ENCODE measurements around the gene AMMECR1. TPM values are rescaled to one million over a fixed set of nuclear protein-coding genes. Genes with fewer than 3 reads are reported as not detected.
A peak's percentile ranks its signal among the peaks of the same experiment; 100 is the strongest.

Gene AMMECR1
- total RNA-seq, 5 donors from 2014 or later (not counting 1 experiment from before 2014, with no cell fraction given), result 11.7 to 17.4 (median 12.6) TPM

DNA sequence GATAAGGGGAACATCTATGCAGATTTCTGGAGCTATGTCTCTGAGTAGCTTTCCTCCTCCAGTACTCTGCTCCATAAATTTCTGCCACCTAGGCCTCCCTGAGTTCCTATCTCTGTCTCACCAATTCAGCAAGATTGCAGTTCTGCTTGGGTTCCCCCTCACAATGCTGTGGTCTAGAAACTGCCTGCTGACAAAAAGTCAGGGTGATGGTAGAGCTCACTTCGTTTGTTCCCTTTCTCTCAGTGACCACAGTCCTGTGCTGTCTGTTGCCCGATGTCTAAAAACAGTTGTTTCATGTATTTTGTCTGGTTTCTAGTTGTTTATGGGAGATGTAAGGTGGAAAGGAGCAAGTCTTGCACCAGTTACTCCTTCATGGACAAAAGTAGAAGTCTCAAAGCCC is 41.1 kb downstream of the AMMECR1 start:
- Histone ChIP-seq H3K4me3 (ENCODE audit: control insufficient read depth in 1 of 2, extremely low read depth in 1 of 2, low read length in 1 of 2) (no peak overlapping the region), H3K9me3 (no peaks in the 10 kb centered on the region), H3K27me3 (replicated peaks in 1 of 2; ENCODE audit: control insufficient read depth in 2 of 2, extremely low read depth in 1 of 2, insufficient read depth in 2 of 2, low read length in 1 of 2) (no peaks in the 10 kb centered on the region), H3K27ac (ENCODE audit: low read length) (no peak overlapping the region), H3K4me1 (ENCODE audit: control insufficient read depth in 1 of 2, extremely low read depth in 1 of 2, insufficient read depth in 2 of 2, low read length in 2 of 2) (no peaks in the 10 kb centered on the region), H3K36me3 (ENCODE audit: control insufficient read depth in 2 of 2, extremely low read depth in 1 of 2, insufficient read depth in 1 of 2, low read length in 1 of 2) (no peaks in the 10 kb centered on the region)
- ATAC-seq (replicated peaks in 1 of 4) (no peak), DNase-seq (no peak)
- no peak overlapping the region for H3K27ac Mint-ChIP-seq
- peaks cover 0 to 9% of the 10 kb centered on the region in 2 donors for H3K27me3 Mint-ChIP-seq
- ChIA-PET CTCF (interaction anchor here in 1 of 2 donors (1.1 kb wide), 1 partner anchor 45 kb away, joined by 3 read pairs; no protein-coding TSS in a partner anchor), POLR2A (no interaction called here)
- peaks cover 5% of the 10 kb centered on the region for H3K36me3 Mint-ChIP-seq
- peaks cover 7 to 46% (median 22%) of the 10 kb centered on the region in 3 donors for H3K4me1 Mint-ChIP-seq
- peaks cover 0 to 3% (median 2%) of the 10 kb centered on the region in 3 donors for H3K9me3 Mint-ChIP-seq
- no CpG with 5 or more reads among the region's 2 CpGs for WGBS (ENCODE audit: insufficient coverage)
- H3K4me3 Mint-ChIP-seq, result no peak overlapping the region

- DNase-seq, result peak in 1 of 35 experiments; percentile 5
- CTCF ChIA-PET, result interaction anchor here in 1 of 2 donors (1.0 kb wide), 1 partner anchor 39 kb away, joined by 3 read pairs; no protein-coding TSS in a partner anchor
- peak overlapping the region; percentile 57 to 97 for H3K27ac Mint-ChIP-seq
These were observed 49.0 kb downstream of the AMMECR1 start for GRCh38 chrX:110268886-110269285.

GRCh38 chrX:110268395-110268794 is 49.5 kb downstream of the AMMECR1 start:
- peak overlapping the region; percentile 81 to 97 for H3K27ac Mint-ChIP-seq
- Histone ChIP-seq H3K4me3 (ENCODE audit: control insufficient read depth in 1 of 2, extremely low read depth in 1 of 2, low read length in 1 of 2) (no peak overlapping the region), H3K36me3 (ENCODE audit: control insufficient read depth in 2 of 2, extremely low read depth in 1 of 2, insufficient read depth in 1 of 2, low read length in 1 of 2) (no peaks in the 10 kb centered on the region), H3K9me3 (no peaks in the 10 kb centered on the region), H3K27ac (ENCODE audit: low read length) (peak overlapping the region; percentile 34), H3K27me3 (replicated peaks in 1 of 2; ENCODE audit: control insufficient read depth in 2 of 2, extremely low read depth in 1 of 2, insufficient read depth in 2 of 2, low read length in 1 of 2) (no peaks in the 10 kb centered on the region), H3K4me1 (ENCODE audit: control insufficient read depth in 1 of 2, extremely low read depth in 1 of 2, insufficient read depth in 2 of 2, low read length in 2 of 2) (peaks cover 7 to 10% of the 10 kb centered on the region in 2 experiments)
- H3K27me3 Mint-ChIP-seq, result no peaks in the 10 kb centered on the region
- WGBS (ENCODE audit: insufficient coverage), result no CpG with 5 or more reads among the region's 6 CpGs
- ChIA-PET POLR2A (interaction anchor here in 1 of 2 donors (0.6 to 1.1 kb wide), 2 partner anchors 27 to 50 kb away, joined by 3 read pairs; no protein-coding TSS in a partner anchor), CTCF (interaction anchor here in 1 of 2 donors (1.0 kb wide), 1 partner anchor 39 kb away, joined by 3 read pairs; no protein-coding TSS in a partner anchor)
- H3K4me1 Mint-ChIP-seq, result peaks cover 25 to 62% (median 49%) of the 10 kb centered on the region in 3 donors
- DNase-seq, result no peak
- ATAC-seq (replicated peaks in 1 of 4), result no peak
- no peaks in the 10 kb centered on the region for H3K9me3 Mint-ChIP-seq
- H3K4me3 Mint-ChIP-seq, result peak overlapping the region in 2 of 3 donors; percentile 9 to 65
- peaks cover 7% of the 10 kb centered on the region for H3K36me3 Mint-ChIP-seq

More at GRCh38 chrX:110268886-110269285, 49.0 kb downstream of the AMMECR1 start:
- Histone ChIP-seq H3K4me1 (ENCODE audit: control insufficient read depth in 1 of 2, extremely low read depth in 1 of 2, insufficient read depth in 2 of 2, low read length in 2 of 2) (peaks cover 7 to 10% of the 10 kb centered on the region in 2 experiments), H3K4me3 (ENCODE audit: control insufficient read depth in 1 of 2, extremely low read depth in 1 of 2, low read length in 1 of 2) (no peak overlapping the region), H3K9me3 (no peaks in the 10 kb centered on the region), H3K36me3 (ENCODE audit: control insufficient read depth in 2 of 2, extremely low read depth in 1 of 2, insufficient read depth in 1 of 2, low read length in 1 of 2) (no peaks in the 10 kb centered on the region), H3K27me3 (replicated peaks in 1 of 2; ENCODE audit: control insufficient read depth in 2 of 2, extremely low read depth in 1 of 2, insufficient read depth in 2 of 2, low read length in 1 of 2) (no peaks in the 10 kb centered on the region), H3K27ac (ENCODE audit: low read length) (peak overlapping the region; percentile 34)
- Mint-ChIP-seq H3K4me3 (peak overlapping the region in 1 of 3 donors; percentile 65), H3K4me1 (peaks cover 25 to 65% (median 49%) of the 10 kb centered on the region in 3 donors), H3K27me3 (no peaks in the 10 kb centered on the region), H3K36me3 (peaks cover 5% of the 10 kb centered on the region), H3K9me3 (no peaks in the 10 kb centered on the region)
- POLR2A ChIA-PET, result interaction anchor here in 1 of 2 donors (0.6 to 1.1 kb wide), 2 partner anchors 26 to 50 kb away, joined by 3 read pairs; no protein-coding TSS in a partner anchor
- WGBS (ENCODE audit: insufficient coverage), result no CpG with 5 or more reads among the region's 1 CpG
- ATAC-seq (replicated peaks in 1 of 4), result peak in 2 of 4 experiments; percentile 34 to 44

- Histone ChIP-seq H3K36me3 (ENCODE audit: control insufficient read depth in 2 of 2, extremely low read depth in 1 of 2, insufficient read depth in 1 of 2, low read length in 1 of 2) (no peaks in the 10 kb centered on the region), H3K27me3 (replicated peaks in 1 of 2; ENCODE audit: control insufficient read depth in 2 of 2, extremely low read depth in 1 of 2, insufficient read depth in 2 of 2, low read length in 1 of 2) (no peaks in the 10 kb centered on the region), H3K27ac (ENCODE audit: low read length) (peak overlapping the region; percentile 34), H3K9me3 (no peaks in the 10 kb centered on the region), H3K4me1 (ENCODE audit: control insufficient read depth in 1 of 2, extremely low read depth in 1 of 2, insufficient read depth in 2 of 2, low read length in 2 of 2) (peaks cover 7 to 10% of the 10 kb centered on the region in 2 experiments), H3K4me3 (ENCODE audit: control insufficient read depth in 1 of 2, extremely low read depth in 1 of 2, low read length in 1 of 2) (no peak overlapping the region)
- ATAC-seq (replicated peaks in 1 of 4), result peak in 3 of 4 experiments; percentile 35 to 49 (median 48)
- no peaks in the 10 kb centered on the region for H3K27me3 Mint-ChIP-seq
- peak in 1 of 35 experiments; percentile 11 for DNase-seq
- H3K36me3 Mint-ChIP-seq, result peaks cover 7% of the 10 kb centered on the region
- no CpG with 5 or more reads among the region's 2 CpGs for WGBS (ENCODE audit: insufficient coverage)
- peak overlapping the region; percentile 9 to 65 (median 64) for H3K4me3 Mint-ChIP-seq
- peak overlapping the region; percentile 81 to 97 for H3K27ac Mint-ChIP-seq
- H3K4me1 Mint-ChIP-seq, result peaks cover 25 to 60% (median 52%) of the 10 kb centered on the region in 3 donors
- ChIA-PET POLR2A (no interaction called here), CTCF (no interaction called here)
- no peaks in the 10 kb centered on the region for H3K9me3 Mint-ChIP-seq
These were observed 50.0 kb downstream of the AMMECR1 start for GRCh38 chrX:110267874-110268273.

DNA sequence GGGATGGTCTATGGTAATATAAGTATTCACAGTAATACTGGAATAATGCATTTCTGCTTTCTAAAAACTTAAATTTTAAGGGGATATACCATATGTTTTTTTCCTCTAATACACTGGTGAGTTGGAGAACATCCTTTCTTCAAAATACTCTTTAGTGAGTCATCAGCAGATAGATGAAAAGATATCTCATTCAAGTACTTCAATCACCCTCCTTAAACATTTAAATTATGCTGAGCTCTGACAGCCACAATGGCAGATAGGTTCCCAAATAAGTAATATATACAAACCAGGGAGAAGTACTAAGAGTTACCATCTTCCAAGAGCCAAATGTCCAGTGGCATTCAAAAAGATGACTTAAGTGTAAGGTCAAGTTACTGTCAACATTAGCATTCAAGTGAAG is 52.2 kb downstream of the AMMECR1 start:
- no peak for DNase-seq

GRCh38 chrX:110259117-110259516 is 58.8 kb downstream of the AMMECR1 start:
- Mint-ChIP-seq H3K27me3 (peaks cover 0 to 4% of the 10 kb centered on the region in 2 donors), H3K4me3 (peak overlapping the region in 1 of 3 donors; percentile 29), H3K4me1 (peaks cover 14 to 43% (median 31%) of the 10 kb centered on the region in 3 donors), H3K36me3 (peaks cover 12% of the 10 kb centered on the region), H3K27ac (peak overlapping the region; percentile 8 to 20), H3K9me3 (no peaks in the 10 kb centered on the region)
- no peak overlapping the region for H3K4me3 ChIP-seq (ENCODE audit: control insufficient read depth in 1 of 2, extremely low read depth in 1 of 2, low read length in 1 of 2)
- CTCF ChIA-PET, result no interaction called here
- H3K36me3 ChIP-seq (ENCODE audit: control insufficient read depth in 2 of 2, extremely low read depth in 1 of 2, insufficient read depth in 1 of 2, low read length in 1 of 2), result no peaks in the 10 kb centered on the region
- POLR2A ChIA-PET, result no interaction called here
- DNase-seq, result no peak
- peak in 1 of 4 experiments; percentile 20 for ATAC-seq (replicated peaks in 1 of 4)
- H3K27me3 ChIP-seq (replicated peaks in 1 of 2; ENCODE audit: control insufficient read depth in 2 of 2, extremely low read depth in 1 of 2, insufficient read depth in 2 of 2, low read length in 1 of 2), result no peaks in the 10 kb centered on the region
- no peak overlapping the region for H3K27ac ChIP-seq (ENCODE audit: low read length)
- no peaks in the 10 kb centered on the region for H3K9me3 ChIP-seq
- no peaks in the 10 kb centered on the region for H3K4me1 ChIP-seq (ENCODE audit: control insufficient read depth in 1 of 2, extremely low read depth in 1 of 2, insufficient read depth in 2 of 2, low read length in 2 of 2)
- WGBS (ENCODE audit: insufficient coverage), result no CpG with 5 or more reads among the region's 1 CpG

More for the DNA sequence above, 52.2 kb downstream of the AMMECR1 start:
- Histone ChIP-seq H3K4me3 (ENCODE audit: control insufficient read depth in 1 of 2, extremely low read depth in 1 of 2, low read length in 1 of 2) (no peak overlapping the region), H3K4me1 (ENCODE audit: control insufficient read depth in 1 of 2, extremely low read depth in 1 of 2, insufficient read depth in 2 of 2, low read length in 2 of 2) (peaks cover 7 to 10% of the 10 kb centered on the region in 2 experiments), H3K9me3 (no peaks in the 10 kb centered on the region), H3K27ac (ENCODE audit: low read length) (no peak overlapping the region), H3K27me3 (replicated peaks in 1 of 2; ENCODE audit: control insufficient read depth in 2 of 2, extremely low read depth in 1 of 2, insufficient read depth in 2 of 2, low read length in 1 of 2) (no peaks in the 10 kb centered on the region), H3K36me3 (ENCODE audit: control insufficient read depth in 2 of 2, extremely low read depth in 1 of 2, insufficient read depth in 1 of 2, low read length in 1 of 2) (no peaks in the 10 kb centered on the region)
- Mint-ChIP-seq H3K9me3 (no peaks in the 10 kb centered on the region), H3K4me1 (peaks cover 25 to 60% (median 49%) of the 10 kb centered on the region in 3 donors), H3K36me3 (peaks cover 12% of the 10 kb centered on the region), H3K27ac (no peak overlapping the region), H3K4me3 (no peak overlapping the region), H3K27me3 (peaks cover 0 to 3% of the 10 kb centered on the region in 2 donors)
- ATAC-seq (replicated peaks in 1 of 4), result peak in 2 of 4 experiments; percentile 55 to 63
- ChIA-PET CTCF (no interaction called here), POLR2A (no interaction called here)

Measured in T-cell (primary cell).